Measurements from ENCODE around the gene MIA3. TPM values are rescaled to one million over a fixed set of nuclear protein-coding genes. Genes with fewer than 3 reads are reported as not detected.

MIA3 gene
- total RNA-seq, 2 experiments from 2014 or later: 46.8 to 48.6 TPM

Other genes starting within 250 kb of the MIA3 start
- under 1 TPM; 0.14 to 0.18 TPM for gene HHIPL2, start 70.0 kb upstream of the MIA3 start, total RNA-seq
- 10 to 100 TPM; 20.3 to 23.1 TPM for gene TAF1A, start 28.2 kb upstream of the MIA3 start, total RNA-seq
- gene AIDA, start 94.4 kb downstream of the MIA3 start, total RNA-seq: 10 to 100 TPM; 69.6 to 73.6 TPM
- gene BROX, start 94.5 kb downstream of the MIA3 start, total RNA-seq: 10 to 100 TPM; 36.7 to 37.6 TPM
- gene FAM177B, start 119.1 kb downstream of the MIA3 start, total RNA-seq: not detected
- gene DISP1, start 196.9 kb downstream of the MIA3 start, total RNA-seq: 1 to 10 TPM; 1.6 to 1.9 TPM